Thymus (tissue), 11 donors: ENCODE measurements around the gene PACRG. TPM values are rescaled to one million over a fixed set of nuclear protein-coding genes. Genes with fewer than 3 reads are reported as not detected.
"Not testable (repeated sequence)": the region's sequence is repeated elsewhere in the genome, so short reads cannot be mapped to it uniquely, and the experiment has no call there.

Source experiments
- DNase-seq, 9 donors: peaks; one replicate each; pipeline ENCODE4 v3.0.0-alpha.2; 2013; ENCODE audit warnings: low spot score in 9 of 9, low read depth in 6 of 9, missing footprints in 1 of 9
- H3K27ac ChIP-seq, 2 donors: one replicate each; pipeline ENCODE4 v1.5.1; 2013; ENCODE audit warnings: control low read depth in 1 of 2, low read depth in 1 of 2, low read length in 1 of 2, mild to moderate bottlenecking in 1 of 2, moderate library complexity in 1 of 2
- H3K27me3 ChIP-seq, 2 donors: one replicate each; pipeline ENCODE4 v1.5.1; 2013; ENCODE audit warnings: low read length in 1 of 2; ENCODE audit not compliant: control insufficient read depth in 2 of 2, insufficient read depth in 1 of 2
- H3K36me3 ChIP-seq, 2 donors: one replicate each; pipeline ENCODE4 v1.5.1; 2013; ENCODE audit warnings: low read length in 1 of 2, mild to moderate bottlenecking in 1 of 2, moderate library complexity in 1 of 2; ENCODE audit not compliant: control insufficient read depth in 2 of 2, insufficient read depth in 2 of 2
- H3K4me1 ChIP-seq, 2 donors: one replicate each; pipeline ENCODE4 v1.5.1; 2013; ENCODE audit warnings: low read length in 2 of 2; ENCODE audit not compliant: control insufficient read depth in 2 of 2, insufficient read depth in 2 of 2
- H3K4me3 ChIP-seq, 2 donors: one replicate each; pipeline ENCODE4 v1.5.1; 2013; ENCODE audit warnings: low read length in 2 of 2, control low read depth in 1 of 2, mild to moderate bottlenecking in 1 of 2
- H3K9me3 ChIP-seq, 2 donors: one replicate each; pipeline ENCODE4 v1.5.1; 2013; ENCODE audit warnings: low read length in 1 of 2, mild to moderate bottlenecking in 1 of 2; ENCODE audit not compliant: control insufficient read depth in 2 of 2, insufficient read depth in 1 of 2
- WGBS: extraction: QIAGEN DNeasy Blood & Tissue Kit; methylation state at CpG from one replicate; pipeline ENCODE4 v1.1.7; 2013; 5-methylcytosine and 5-hydroxymethylcytosine counted together
- polyA plus RNA-seq: library from polyadenylated mRNA; stranded (reverse); fragments of 200-250 nt; gene quantifications from one replicate; pipeline ENCODE4 v1.2.3, GENCODE V29; 2013
- total RNA-seq: library from RNA; stranded (reverse); fragments of 120-200 nt; gene quantifications from one replicate; pipeline ENCODE4 v1.2.4, GENCODE V29; 2013
- donor health status: healthy.

PACRG gene
- total and polyA plus RNA-seq, 2 donors: 0.42 to 0.62 TPM

- H3K27me3 ChIP-seq: no peaks in the 10 kb centered on the region
- no peaks in the 10 kb centered on the region for H3K4me1 ChIP-seq
- WGBS: 82% methylated on average over 10 of the region's 10 CpGs
- no peaks in the 10 kb centered on the region for H3K9me3 ChIP-seq
- no peaks in the 10 kb centered on the region for H3K36me3 ChIP-seq
- DNase-seq: no peak
- H3K27ac ChIP-seq: no peak overlapping the region
- no peak overlapping the region for H3K4me3 ChIP-seq
Observed at GRCh38 chr6:162970246-162970645, 242.5 kb downstream of the PACRG start.

- Histone ChIP-seq H3K9me3 (no peaks in the 10 kb centered on the region), H3K4me3 (no peak overlapping the region), H3K27me3 (no peaks in the 10 kb centered on the region), H3K36me3 (no peaks in the 10 kb centered on the region), H3K4me1 (no peaks in the 10 kb centered on the region), H3K27ac (no peak overlapping the region)
- 97% methylated on average over 7 of the region's 7 CpGs for WGBS
- no peak for DNase-seq
Observed at GRCh38 chr6:162971356-162971755, 243.6 kb downstream of the PACRG start.

GRCh38 chr6:162973151-162973872, 245.5 kb downstream of the PACRG start:
- 80% methylated on average over 7 of the region's 7 CpGs for WGBS
- no peaks in the 10 kb centered on the region for H3K4me1 ChIP-seq
- no peaks in the 10 kb centered on the region for H3K9me3 ChIP-seq
- no peaks in the 10 kb centered on the region for H3K27me3 ChIP-seq
- no peak overlapping the region for H3K4me3 ChIP-seq
- DNase-seq: no peak
- H3K27ac ChIP-seq: no peak overlapping the region
- no peaks in the 10 kb centered on the region for H3K36me3 ChIP-seq

- no peak for DNase-seq
- 89% methylated on average over 5 of the region's 5 CpGs for WGBS
- Histone ChIP-seq H3K27me3 (no peaks in the 10 kb centered on the region), H3K4me1 (no peaks in the 10 kb centered on the region), H3K4me3 (no peak overlapping the region), H3K36me3 (no peaks in the 10 kb centered on the region), H3K27ac (no peak overlapping the region), H3K9me3 (no peaks in the 10 kb centered on the region)
Observed at GRCh38 chr6:162973980-162974379, 246.2 kb downstream of the PACRG start.

- WGBS: 91% methylated on average over 6 of the region's 6 CpGs
- no peak overlapping the region for H3K4me3 ChIP-seq
- no peak for DNase-seq
- H3K27ac ChIP-seq: no peak overlapping the region
- no peaks in the 10 kb centered on the region for H3K27me3 ChIP-seq
- H3K4me1 ChIP-seq: no peaks in the 10 kb centered on the region
- H3K36me3 ChIP-seq: no peaks in the 10 kb centered on the region
- H3K9me3 ChIP-seq: no peaks in the 10 kb centered on the region
Observed at GRCh38 chr6:162974685-162975084, 246.9 kb downstream of the PACRG start.

- no peak for DNase-seq
- H3K9me3 ChIP-seq: no peaks in the 10 kb centered on the region
Observed at GRCh38 chr6:162976141-162976540, 248.4 kb downstream of the PACRG start.

GRCh38 chr6:162983234-162983633, 255.5 kb downstream of the PACRG start:
- WGBS: 46% methylated on average over 1 of the region's 1 CpG
- H3K9me3 ChIP-seq, H3K36me3 ChIP-seq, H3K27me3 ChIP-seq, DNase-seq, H3K27ac ChIP-seq, H3K4me1 ChIP-seq, H3K4me3 ChIP-seq: not testable (repeated sequence)

More at GRCh38 chr6:162976141-162976540, 248.4 kb downstream of the PACRG start:
- Histone ChIP-seq H3K36me3 (no peaks in the 10 kb centered on the region), H3K27me3 (no peaks in the 10 kb centered on the region), H3K27ac (no peak overlapping the region), H3K4me1 (no peaks in the 10 kb centered on the region), H3K4me3 (no peak overlapping the region)
- 84% methylated on average over 5 of the region's 5 CpGs for WGBS

GRCh38 chr6:162998777-162999176, 271.0 kb downstream of the PACRG start:
- DNase-seq: no peak
- Histone ChIP-seq H3K36me3 (no peaks in the 10 kb centered on the region), H3K4me3 (no peak overlapping the region), H3K27ac (no peak overlapping the region), H3K9me3 (peaks cover 0 to 1% of the 10 kb centered on the region in 2 donors), H3K27me3 (no peaks in the 10 kb centered on the region), H3K4me1 (no peaks in the 10 kb centered on the region)
- WGBS: 60% methylated on average over 1 of the region's 1 CpG

- peaks cover 0 to 1% of the 10 kb centered on the region in 2 donors for H3K9me3 ChIP-seq
- no peaks in the 10 kb centered on the region for H3K4me1 ChIP-seq
- no peaks in the 10 kb centered on the region for H3K36me3 ChIP-seq
- no peaks in the 10 kb centered on the region for H3K27me3 ChIP-seq
- no peak overlapping the region for H3K27ac ChIP-seq
- WGBS: 90% methylated on average over 5 of the region's 5 CpGs
- H3K4me3 ChIP-seq: no peak overlapping the region
- no peak for DNase-seq
Observed at GRCh38 chr6:162999575-163000285, 272.0 kb downstream of the PACRG start.
